Mesenteric fat pad (tissue), 1 donor: Measurements from ENCODE around the gene MEI4. TPM values are rescaled to one million over a fixed set of nuclear protein-coding genes. Genes with fewer than 3 reads are reported as not detected.
"Not testable (repeated sequence)": the region's sequence is repeated elsewhere in the genome, so short reads cannot be mapped to it uniquely, and the experiment has no call there.

Source experiments
- DNase-seq: peaks from one replicate; pipeline ENCODE4 v3.0.0-alpha.2; 2020; ENCODE audit warnings: low spot score
- total RNA-seq: library from RNA; stranded (reverse); fragmentation: NEBNext Ultra II Directional; extraction: Animal tissue kit (Norgen Biotek cat#: 25700); gene quantifications from one replicate; pipeline ENCODE4 v1.2.1, GENCODE V29; 2021
- donor health status: DM: yes; HTN: yes; CAD: no.

Gene MEI4
- total RNA-seq, 1 donor from 2014 or later: not detected

DNA sequence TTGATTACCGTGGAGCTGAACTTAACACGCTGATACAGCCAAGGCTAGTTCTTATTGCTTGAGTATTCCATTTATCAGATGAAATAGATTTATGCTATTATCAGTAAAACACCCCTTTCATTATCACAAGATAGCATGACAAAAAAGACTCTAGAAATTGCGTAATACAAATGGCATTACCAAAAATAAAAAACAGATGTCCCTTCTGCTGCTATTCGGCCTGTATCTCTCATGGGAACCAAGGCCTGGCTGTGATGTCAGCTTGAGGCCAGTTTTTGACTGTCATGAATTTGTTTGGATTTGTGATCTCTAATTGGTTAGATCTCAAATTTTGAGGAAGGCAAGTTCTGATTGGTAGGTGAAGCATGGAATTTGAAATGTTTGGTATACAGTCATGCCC, 25.2 kb downstream of the MEI4 start:
- DNase-seq: no peak

DNA sequence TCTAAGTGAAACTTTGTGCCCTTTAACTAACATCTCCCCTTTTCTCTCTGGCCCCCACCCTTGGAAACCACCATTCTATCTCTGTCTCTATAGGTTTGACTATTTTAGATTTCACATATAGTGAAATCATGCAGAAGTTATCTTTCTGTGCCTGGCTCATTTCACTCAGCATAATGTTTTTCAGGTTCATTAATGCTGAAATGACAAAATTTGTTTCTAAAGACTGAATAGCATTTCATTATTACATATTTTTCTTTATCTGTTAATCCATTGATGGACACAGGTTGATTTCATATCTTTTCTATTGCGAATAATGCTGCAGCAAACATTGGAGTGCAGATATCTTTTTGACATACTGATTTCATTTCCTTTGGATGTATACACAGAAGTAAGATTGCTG, 30.7 kb downstream of the MEI4 start:
- DNase-seq: no peak

DNA sequence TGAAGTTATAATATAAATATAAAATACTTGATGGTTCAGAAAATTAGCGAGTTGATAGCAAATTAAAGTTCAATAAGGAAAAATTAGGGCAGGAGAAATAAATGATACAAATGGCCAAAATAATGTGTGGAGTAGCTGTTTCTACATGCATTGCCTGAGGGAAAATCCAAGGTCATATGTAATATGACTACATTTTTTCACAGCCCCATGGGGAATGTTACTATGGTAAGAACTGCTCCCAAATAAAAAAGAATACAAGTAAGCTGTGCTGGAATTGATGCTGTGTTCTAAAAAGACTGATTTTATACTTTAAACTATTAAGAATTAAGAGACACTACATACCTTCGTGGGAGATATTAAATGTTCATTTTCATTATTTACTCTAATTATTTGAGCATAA, 34.1 kb downstream of the MEI4 start:
- DNase-seq: no peak

DNA sequence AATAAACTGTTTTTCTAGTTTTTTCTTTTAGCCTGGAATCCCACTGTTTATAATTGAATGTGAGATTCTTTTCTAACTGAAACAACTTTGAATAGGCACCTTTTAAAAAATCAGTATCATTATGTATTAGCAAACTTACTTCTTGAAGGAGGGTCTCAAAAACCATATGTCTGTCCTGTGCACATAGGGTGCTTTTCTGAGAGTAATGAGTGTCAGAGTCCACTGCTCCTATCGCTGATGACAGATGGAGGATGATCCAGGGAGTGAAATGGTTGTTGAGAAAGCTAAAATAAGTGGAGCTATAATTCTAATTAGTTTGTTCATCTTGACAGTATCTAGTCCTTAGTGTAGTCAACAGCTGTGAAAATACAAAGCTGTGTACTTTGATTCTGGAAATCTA, 35.8 kb downstream of the MEI4 start:
- DNase-seq: no peak

DNA sequence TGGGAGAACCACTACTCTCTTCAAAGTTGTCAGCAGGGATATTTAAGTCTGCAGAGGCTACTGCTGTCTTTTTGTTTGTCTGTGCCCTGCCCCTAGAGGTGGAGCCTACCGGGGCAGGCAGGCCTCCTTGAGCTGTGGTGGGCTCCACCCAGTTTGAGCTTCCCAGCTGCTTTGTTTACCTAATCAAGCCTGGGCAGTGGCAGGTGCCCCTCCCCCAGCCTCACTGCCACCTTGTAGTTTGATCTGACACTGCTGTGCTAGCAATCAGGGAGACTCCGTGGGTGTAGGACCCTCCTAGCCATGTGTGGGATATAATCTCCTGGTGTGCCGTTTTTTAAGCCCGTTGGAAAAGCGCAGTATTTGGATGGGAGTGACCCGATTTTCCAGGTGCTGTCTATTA, 47.3 kb downstream of the MEI4 start:
- DNase-seq: not testable (repeated sequence)

DNA sequence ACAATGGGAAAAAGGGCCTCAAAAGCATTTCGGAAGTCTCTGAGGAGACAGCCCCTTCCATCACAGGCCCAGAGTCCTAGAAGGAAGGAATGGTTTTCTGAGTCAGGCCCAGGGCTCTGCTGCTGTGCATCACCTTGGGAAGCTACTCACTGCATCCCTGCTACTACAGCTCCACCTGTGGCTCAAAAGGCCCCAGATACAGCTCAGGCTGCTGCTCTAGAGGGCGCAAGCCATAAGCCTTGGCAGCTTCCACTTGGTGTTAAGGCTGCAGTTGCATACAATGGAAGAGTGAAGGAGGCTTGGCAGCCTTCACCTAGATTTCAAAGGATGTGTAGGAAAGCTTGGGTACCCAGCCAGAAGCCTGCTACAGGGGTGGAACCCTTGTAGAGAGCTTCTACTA, 54.8 kb downstream of the MEI4 start:
- DNase-seq: no peak

DNA sequence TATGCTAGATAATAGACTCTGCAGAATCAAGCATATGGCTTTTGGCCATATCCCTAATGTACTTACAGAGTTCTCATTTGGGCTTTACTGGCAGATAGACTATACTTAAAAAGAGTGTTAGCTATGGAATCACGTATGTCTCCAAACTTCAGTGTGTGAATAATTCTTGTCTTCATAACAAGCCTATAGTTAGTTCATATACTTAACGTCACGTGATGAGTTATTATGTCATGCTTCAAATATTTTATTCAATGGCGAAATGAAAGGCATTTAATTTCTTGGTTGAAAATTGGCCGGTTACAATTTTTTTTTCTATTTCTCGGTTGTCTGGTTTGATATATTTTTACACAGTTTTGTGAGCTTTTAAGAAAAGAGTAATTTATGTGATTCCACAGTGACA, 62.7 kb downstream of the MEI4 start:
- no peak for DNase-seq

DNA sequence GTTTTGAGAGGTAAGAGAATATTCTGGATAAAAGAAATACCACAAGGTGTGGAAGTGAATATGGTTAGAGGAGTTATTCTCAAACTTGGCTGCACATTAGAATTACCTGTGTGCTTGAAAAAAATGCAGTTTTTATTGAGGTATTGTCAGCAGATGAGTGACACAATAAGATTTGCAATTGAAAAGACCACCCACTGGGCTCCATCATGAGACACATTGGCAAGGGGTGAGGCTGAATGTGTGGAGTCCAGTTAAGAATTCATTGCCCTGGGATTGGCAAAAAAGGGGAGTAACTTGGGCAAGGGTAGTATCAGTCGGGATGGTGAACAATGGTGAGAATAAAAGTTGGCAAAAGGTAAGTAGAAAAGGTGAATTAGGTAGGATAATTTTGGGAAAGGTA, 63.5 kb downstream of the MEI4 start:
- DNase-seq: no peak

DNA sequence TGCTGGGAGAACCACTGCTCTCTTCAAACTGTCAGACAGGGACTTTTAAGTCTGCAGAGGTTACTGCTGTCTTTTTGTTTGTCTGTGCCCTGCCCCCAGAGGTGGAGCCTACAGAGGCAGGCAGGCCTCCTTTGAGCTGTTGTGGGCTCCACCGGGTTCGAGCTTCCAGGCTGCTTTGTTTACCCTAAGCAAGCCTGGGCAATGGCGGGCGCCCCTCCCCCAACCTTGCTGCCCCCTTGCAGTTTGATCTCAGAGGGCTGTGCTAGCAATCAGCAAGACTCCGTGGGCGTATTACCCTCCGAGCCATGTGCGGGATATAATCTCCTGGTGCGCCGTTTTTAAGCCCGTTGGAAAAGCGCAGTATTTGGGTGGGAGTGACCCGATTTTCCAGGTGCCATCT, 83.2 kb downstream of the MEI4 start:
- not testable (repeated sequence) for DNase-seq

DNA sequence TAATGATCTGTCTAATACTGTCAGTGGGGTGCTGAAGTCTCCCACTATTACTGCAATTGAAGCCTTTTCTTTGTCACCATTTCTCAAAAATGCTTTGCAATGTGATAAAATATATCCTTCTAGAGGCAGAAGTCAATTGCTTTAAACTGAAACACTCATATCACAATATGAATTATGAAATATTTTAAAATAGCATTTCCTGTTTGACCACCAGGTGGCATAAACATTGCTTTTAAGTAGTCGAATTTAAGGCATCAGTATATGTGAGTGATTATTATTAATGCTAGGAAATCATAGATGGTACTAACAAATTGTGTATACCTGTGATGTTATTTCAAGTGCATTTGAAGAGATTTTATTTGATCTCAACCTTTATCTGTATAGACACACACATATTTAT, 87.5 kb downstream of the MEI4 start:
- DNase-seq: no peak

DNA sequence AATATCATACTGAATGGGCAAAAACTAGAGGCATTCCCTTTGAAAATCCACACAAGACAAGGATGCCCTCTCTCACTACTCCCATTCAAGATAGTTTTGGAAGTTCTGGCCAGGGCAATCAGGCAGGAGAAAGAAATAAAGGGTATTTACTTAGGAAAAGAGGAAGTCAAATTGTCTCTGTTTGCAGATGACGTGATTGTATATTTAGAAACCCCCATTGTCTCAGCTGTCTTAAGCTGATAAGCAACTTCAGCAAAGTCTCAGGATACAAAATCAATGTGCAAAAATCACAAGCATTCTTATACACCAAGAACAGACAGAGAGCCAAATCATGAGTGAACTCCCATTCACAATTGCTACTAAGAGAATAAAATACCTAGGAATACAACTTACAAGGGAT, 99.3 kb downstream of the MEI4 start:
- DNase-seq: not testable (repeated sequence)

DNA sequence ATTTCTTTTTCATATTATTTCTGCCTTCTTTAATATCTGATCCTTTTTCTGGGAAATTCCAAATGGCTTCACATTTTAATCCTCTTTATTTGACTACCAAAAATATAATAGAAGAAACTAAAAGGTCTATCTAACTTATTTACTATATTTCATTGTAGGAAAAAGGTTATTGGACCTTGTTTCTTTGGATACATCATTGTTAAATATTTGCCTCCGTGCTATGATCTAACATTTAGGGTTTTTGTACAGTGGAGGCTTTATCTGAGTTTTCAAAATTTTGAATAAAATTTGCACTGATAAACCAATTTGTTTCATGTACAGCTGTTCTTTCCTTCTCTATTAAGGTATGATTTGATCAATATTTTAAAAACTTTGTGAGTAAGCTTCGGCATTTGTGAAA, 109.5 kb downstream of the MEI4 start:
- no peak for DNase-seq

DNA sequence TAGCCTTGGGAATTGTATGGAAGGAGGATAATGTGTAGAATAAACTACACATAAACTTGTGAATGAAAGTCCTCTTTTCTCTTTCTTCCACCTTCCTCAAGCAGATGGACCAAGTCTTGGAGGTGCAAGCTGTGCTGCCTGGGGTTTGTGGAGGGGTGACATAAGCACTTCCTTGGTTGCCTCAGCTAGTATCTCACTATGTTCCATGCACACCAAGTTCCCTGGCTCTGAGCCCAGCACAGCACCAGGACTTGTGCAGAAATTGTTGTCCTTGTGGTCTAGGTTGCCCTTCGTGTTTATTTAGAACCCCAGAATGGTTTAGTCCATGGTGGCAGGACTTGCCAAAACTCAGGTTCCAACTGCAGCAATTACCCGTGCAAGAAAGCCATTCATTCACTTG, 110.3 kb downstream of the MEI4 start:
- DNase-seq: no peak

DNA sequence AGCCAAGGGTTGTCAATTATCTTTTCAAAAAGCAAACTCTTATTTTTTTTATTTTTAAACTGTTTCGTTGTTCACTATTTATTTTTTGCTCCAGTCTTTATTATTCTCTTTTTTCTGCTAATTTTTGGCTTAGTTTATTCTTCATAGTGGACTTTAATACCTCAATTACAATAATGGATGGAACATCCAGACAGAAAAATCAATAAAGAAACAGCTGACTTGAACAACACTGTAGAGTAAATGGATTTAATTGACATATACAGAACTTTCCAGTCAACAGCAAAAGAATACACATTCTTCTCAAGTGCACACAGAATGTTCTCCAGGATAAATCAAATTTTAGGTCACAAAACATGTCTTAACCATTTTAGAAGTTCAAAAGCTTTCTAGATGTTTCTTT, 111.5 kb downstream of the MEI4 start:
- DNase-seq: no peak

DNA sequence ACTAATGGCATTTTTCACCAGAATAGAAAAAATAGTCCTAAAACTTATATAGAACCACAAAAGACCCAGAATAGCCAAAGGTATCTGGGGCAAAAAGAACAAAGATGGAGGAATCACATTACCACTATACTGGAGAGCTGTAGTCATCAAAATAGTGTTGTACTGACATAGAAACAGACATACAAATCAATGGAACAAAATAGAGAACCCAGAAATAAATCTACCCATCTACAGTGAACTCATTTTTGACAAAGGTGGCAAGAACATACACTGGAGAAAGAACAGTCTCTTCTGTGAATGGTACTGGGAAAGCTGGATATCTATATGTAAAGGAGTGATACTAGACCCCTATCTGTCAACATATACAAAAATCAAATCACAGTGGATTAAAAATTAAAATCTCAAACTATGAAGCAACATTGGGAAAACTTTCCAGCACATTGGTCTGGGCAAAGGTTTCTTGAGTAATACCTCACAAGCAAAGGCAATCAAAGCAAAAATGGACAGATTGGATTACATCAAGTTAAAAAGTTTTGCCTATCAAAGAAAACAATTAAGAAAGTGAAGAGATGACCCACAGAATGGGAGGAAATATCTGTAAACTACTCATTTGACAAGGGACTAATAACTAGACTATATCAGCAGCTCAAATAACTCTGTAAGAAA, 120.5 kb downstream of the MEI4 start:
- DNase-seq: no peak

DNA sequence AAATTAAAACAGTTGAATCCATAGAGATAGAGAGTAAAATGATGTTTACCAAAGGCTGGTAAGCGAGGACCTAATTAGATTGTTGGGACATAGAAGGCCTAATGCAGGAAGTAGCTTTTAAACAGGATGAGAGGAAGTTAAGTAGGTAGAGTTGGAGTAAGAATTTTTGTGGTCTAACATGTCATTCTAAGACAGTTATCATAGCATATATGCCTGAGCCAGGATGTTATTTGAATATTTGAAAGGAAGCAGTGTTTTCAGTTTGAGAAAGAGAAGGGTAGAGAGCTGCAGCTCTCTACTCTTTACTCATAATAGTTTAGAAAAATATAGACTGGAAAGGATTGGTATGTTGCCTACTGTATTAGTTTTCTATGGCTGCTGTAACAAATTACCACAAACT, 121.6 kb downstream of the MEI4 start:
- DNase-seq: no peak

DNA sequence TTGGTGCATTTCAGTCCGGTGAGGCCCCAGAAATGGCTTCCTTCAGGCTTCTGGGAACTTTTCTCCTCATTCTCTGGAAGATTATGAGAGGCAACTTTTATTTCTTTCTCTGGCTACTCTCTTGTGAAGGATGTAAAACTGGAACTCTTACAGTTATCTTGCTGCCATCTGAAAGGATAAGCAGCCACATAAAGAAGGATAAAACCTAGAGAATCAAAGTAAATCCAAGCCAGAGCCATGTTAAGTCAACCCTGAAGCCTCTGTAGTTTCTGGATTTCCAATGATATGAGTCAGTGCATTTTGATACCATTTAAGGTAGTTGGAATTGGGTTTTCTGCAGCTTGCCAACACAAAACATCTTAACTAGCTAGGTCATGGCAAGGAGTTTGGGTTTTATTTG, 123.6 kb downstream of the MEI4 start:
- DNase-seq: no peak

DNA sequence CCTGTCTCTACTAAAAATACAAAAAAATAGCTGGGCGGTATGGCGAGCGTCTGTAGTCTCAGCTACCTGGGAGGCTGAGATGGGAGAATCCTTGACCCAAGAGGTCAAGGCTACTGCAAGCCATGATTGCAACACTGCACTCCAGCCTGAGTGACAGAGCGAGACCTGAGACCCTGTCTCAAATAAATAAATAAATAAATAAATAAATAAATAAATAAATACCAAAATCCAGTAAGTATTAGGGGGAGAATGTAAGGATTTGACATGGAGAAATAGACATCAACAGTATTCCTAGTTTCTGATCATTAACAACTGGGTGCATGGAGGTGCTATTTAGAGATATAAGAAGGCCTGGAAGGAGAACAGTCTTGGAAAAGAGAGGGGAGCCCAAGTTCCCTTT, 125.7 kb downstream of the MEI4 start:
- no peak for DNase-seq

DNA sequence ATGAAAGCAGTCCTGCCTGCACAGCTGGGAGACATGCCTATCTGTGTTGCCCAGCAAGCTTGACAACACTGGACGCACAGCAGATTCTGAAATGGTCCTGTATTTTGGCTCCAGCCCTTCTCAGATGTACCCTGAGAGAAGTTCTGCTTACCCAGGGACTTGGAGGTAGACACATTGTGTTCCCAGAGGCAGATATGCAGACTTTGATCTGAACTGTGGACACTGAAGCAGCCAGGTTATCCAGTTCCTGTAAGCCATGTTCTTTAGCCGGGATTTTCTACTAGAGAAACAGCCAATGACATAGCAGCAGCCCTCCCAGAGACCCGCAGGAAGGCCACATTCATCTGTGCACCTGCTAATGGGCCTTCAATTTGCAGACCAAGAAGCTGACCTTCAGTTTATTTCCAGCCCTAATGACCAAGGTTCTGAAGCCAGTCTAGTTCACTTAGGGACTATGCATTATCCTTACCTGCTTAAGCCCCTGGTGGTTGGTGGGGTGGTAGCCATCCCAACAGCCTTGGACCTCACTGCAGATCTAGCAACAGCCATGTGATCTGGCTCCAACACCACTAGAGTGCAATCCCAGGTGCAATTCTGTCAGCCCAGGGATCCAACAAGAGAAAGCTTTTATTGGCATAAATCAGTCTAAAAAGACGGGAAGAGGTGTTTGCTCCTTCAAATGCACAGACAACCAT, 134.2 kb downstream of the MEI4 start:
- no peak for DNase-seq

DNA sequence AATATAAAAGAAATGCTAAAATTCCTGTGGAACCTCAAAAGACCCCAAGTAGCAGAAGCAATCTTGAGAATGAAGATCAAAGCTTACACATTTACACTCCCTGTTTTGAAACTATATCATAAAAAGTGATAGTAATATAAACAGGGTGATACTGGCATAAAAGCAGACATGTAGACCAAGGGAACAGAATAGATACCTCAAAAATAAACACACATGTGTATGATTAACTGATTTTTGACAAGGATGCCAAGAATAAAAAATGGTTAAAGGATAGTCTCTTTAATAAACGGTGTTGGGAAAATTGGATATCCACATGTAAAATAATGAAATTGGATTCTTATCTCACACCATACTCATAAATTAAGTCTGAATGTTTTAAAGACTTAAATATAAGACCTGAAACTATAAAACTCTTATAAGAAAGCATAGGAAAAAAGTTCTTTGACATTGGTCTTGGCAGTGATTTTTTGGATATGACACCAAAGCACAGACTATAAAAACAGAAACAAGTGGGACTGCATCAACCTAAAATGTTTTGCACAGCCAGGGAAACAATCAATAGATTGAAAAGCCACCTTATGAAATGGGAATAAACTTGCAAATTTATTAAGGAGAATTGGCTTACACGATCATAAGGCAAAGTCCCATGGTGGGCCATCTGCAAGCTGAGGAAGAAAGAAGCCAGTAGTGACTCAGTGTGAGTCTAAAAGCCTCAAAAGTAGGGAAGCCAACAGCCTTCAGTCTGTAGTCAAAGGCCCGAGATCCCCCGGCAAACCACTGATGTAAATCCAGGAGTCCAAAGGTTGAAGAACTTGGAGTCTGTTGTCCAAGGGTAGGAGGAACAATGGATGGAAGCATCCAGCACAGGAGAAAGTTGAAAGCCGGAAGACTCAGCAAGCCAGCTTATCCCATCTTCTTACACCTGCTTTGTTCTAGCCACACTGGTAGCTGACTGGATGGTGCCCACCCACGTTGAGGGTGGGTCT, 144.3 kb downstream of the MEI4 start:
- no peak for DNase-seq

DNA sequence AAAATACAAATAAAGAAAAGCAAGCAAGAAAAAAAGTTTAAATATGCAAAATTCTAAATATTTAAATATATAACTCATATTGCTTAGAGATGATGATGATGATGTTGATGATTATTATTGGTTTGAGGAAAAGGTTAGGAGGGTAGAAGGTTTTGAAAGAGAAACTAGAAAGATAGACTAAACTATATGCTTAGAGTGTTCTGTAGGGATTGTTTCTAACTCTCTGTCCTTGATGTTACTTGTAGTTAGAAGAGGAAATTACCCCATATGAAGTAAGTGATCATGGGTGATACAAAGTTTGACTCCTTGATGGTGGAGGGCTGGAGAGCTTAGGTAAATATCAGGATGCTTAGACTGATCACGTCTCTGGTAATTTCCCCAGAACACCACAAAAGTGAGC, 159.5 kb downstream of the MEI4 start:
- DNase-seq: no peak

DNA sequence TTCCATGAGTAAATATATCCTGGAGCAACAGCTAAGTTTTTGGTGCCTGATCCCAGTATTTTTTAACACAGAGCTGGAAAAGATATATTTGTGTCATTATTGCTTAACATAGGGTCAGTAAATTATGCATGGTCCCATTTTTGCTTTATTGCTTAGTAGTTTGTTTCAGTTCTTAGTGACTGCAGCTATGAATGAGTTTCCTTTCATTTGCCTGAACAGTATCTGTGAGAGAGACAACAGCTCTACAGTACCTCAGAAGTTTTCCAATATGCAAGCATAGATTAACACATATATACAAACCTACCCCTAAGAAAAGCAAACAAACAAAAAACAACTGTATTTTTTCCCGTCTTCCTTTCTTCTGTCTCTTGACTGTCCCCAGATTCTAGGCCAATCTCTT, 160.3 kb downstream of the MEI4 start:
- no peak for DNase-seq
